GM19395 (cell line): ENCODE results near the gene HSD17B14.
"Not testable (repeated sequence)": the region's sequence is repeated elsewhere in the genome, so short reads cannot be mapped to it uniquely, and the experiment has no call there.

Experiments
- ATAC-seq: cut with Tn5 transposase; IDR thresholded peaks from one replicate; pipeline ENCODE4 v1.9.1; 2021; ENCODE audit warnings: mild to moderate bottlenecking, moderate library complexity; ENCODE audit not compliant: unreplicated experiment

Gene HSD17B14

DNA sequence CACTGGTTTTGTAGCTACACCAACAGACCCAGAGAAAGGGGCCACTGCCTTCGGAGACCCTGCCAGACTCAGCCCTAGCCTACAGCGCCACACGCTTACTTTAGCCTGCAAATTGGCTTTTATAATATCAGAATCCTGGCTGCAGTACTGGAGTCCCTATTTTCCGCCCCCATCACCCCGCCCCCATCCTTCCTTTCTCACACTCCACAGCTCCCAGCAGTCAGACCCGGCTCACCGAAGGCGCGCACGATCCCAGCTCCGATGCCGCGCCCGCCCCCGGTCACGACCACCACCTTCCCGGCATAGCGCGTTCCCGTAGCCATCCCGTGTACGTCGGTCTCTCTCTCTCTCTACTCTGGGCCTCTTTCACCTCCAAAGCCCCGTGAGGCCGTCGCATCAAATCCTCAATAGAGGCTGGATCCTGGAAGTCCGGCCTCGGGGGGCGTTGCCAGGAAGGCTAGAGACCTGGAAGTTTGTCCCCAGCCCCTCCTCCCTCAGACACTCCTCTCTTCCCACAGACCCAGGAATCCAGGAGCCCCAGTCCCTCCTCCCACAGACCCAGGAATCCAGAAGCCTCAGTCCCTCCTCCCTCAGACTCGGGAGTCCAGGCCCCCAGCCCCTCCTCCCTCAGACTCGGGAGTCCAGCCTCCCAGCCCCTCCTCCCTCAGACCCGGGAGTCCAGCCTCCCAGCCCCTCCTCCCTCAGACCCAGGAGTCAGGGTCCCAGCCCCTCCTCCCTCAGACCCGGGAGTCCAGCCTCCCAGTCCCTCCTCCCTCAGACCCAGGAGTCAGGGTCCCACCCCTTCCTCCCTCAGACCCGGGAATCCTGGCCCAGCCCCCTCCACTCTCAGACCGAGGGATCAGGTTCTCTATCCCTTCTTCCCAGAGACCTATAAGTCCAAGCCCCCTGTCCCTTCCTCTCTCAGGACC, at the start of gene HSD17B14:
Gene HSD17B14, minus strand, starts transcription at position 403 of the 929 bp plus-strand sequence. Its CDS starts 80 bp downstream, at position 323.
- ATAC-seq = no peak

DNA sequence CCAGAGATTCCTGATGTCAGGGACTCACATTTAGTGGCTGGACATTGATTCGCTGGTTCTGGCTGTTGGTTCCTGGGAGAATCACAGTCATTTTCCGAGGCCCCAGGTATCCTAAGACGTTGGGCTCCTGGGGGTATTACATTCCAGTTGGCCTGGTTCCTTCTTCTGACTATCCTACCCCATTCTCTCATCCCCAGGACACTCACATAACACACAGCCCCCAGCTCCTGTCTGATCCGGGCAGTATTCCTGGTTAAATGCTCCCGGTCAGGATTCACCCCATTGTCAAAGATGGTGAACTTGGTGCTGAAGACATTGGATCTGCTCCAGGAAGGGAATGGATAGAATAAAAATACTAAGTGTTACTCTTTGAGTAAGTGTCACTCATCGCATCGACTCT, 47.4 kb upstream of the HSD17B14 start:
- ATAC-seq = no peak

DNA sequence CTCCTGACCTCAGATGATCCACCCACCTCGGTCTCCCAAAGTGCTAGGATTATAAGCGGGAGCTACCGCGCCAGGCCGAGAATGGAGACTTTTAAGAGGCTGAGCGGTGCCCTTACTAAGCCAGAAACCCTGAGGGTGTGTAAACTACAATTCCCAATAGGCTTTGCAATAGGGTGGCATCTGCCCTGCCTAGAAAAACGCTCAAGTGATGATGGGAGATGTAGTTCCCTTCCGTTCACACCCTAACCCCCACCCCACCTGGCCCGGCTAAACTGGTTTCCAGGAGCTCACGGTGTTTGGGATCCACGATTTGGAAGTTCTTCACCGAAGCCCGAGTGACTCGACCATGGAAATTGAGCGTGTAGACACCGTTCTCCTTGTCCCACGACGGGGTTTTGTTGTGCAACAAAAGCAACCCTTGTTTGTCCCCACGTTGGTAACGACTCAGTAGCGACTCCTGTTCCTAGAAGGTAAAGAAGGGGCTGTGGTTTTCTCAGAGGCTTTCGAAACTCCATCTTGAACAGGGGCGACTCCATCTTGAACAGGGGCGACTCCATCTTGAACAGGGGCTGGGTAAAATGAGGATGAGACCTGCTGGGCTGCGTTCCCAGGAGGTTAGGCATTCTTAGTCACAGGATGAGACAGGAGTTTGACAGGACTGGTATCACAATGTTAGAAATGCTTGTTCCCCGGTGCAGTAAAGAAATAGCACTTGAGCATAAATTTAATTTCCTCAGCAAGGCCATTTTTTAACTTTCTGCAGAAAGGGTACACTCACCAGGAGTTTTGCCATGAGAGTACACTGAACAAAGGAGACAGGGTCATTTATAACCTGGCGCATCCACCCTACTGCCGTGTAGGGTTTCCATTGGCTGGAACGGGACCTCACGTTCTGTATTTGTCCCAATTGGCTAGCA, 45.7 kb upstream of the HSD17B14 start:
- no peak for ATAC-seq

DNA sequence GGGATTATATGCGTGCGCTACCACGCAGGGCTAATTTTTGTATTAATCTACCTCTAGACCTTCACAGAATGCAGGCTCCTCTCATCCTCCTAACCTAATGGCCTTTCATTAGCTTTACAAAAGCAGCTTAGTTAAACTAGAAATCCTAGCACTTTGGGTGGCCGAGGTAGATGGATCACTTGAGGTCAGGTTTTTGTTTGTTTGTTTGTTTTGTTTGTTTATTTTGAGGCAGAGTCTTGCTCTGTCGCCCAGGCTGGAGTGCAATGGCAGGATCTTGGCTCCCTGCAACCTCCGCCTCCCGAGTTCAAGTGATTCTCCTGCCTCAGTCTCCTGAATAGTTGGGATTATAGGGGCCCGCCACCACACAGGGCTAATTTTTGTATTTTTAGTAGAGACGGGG, 43.4 kb upstream of the HSD17B14 start:
- ATAC-seq = not testable (repeated sequence)

DNA sequence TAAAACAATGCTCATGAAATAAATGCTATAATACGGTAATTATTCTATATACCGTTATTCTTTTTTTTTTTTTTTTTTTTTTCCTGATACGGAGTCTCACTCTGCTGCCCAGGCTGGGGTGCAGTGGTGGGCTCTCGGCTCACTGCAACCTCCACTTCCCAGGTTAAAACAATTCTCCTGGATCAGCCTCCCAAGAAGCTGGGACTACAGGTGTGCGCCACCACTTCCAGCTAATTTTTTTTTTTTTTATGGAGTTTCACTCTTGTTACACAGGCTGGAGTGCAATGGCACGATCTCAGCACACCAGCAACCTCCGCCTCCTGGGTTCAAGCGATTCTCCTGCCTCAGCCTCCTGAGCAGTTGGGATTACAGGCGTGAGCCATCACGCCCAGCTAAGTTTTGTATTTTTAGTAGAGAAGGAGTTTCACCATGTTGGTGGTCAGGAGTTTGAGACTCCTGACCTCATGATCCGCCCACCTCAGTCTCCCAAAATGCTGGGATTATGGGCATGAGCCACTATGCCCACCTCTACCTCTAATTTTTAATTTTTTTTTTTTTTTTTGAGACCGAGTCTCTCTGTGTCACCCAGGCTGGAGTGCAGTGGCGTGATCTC, 42.8 kb upstream of the HSD17B14 start:
- ATAC-seq = no peak

DNA sequence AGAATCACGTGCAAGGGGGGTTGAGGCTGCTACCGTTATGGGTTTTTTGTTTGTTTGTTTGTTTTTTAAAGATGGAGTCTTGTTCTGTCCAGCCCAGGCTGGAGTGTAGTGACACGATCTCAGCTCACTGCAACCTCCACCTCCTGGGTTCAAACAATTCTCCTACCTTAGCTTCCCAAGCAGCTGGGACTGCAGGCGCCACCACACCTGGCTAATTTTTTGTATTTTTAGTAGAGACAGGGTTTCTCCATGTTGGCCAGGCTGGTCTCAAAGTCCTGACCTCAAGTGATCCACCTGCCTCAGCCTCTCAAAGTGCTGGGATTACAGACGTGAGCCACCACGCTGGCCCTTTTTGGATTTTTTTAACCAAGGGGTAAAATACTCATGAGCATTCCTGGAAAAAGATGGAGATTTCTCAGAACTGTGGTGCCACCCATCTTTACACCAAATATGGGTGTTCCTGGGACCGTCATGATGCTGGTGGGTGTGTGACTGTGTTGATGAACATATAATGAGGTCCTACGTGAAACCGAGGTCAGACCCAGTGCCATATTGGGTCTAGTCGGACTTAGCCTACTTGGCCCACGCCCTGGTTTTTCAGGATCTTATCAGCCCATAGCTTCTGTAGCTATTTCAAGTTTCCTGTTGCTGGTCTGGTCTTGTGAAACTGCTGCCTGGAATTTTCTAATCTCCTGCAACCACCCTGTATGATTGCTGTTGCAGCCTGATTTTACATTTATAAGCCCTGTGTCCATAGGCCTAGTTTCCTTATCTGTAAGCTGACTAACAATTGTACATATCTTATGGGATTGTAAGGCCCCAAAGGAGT, 42.1 kb upstream of the HSD17B14 start:
- ATAC-seq = no peak

DNA sequence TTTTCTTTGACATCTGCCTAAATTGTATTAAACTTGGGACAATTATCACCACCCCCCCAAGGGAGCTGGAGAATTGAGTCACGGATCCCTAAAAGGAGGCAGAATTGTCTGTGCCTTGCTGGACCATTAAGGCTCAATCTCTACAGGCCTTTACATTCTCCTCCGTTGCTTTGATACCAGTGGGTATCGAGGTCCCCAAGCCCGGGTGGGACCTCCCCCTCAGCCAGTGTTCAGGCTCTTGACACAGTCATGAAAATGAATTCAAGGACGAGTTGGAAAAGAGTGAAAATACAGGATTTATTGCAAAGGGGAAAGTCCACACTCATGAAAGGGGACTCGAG, 41.5 kb upstream of the HSD17B14 start:
- no peak for ATAC-seq

DNA sequence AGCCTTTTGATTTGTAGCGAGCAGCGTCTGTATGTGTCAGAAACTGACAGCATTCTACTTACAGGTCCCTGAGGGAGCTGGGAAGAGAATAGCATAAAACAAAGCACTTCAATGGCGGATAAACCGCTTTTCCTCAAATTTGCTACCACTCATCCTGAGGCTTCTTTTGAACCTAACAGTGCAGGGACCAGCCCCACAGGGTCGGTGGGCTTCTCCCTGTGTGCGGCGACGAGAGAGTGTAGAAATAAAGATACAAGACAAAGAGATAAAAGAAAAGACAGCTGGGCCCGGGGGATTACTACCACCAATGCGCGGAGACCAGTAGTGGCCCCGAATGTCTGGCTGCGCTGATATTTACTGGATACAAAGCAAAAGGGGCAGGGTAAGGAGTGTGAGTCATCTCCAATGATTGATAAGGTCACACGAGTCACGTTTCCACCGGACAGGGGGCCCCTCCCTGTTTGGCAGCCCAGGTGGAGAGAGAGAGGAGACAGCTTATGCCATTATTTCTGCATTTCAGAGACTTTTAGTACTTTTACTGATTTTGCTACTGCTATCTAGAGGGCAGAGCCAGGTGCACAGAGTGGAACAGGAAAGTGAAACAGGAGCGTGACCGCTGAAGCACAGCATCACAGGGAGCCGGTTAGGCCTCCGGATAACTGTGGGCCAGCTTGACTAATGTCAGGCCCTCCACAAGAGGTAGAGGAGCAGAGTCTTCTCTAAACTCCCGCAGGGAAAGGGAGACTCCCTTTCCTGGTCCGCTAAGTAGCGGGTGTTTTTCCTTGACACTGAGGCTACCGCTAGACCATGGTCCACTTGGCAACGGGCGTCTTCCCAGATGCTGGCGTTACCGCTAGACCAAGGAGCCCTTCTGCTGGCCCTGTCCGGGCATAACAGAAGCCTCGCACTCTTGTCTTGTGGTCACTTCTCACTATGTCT, 40.0 kb upstream of the HSD17B14 start:
- not testable (repeated sequence) for ATAC-seq

DNA sequence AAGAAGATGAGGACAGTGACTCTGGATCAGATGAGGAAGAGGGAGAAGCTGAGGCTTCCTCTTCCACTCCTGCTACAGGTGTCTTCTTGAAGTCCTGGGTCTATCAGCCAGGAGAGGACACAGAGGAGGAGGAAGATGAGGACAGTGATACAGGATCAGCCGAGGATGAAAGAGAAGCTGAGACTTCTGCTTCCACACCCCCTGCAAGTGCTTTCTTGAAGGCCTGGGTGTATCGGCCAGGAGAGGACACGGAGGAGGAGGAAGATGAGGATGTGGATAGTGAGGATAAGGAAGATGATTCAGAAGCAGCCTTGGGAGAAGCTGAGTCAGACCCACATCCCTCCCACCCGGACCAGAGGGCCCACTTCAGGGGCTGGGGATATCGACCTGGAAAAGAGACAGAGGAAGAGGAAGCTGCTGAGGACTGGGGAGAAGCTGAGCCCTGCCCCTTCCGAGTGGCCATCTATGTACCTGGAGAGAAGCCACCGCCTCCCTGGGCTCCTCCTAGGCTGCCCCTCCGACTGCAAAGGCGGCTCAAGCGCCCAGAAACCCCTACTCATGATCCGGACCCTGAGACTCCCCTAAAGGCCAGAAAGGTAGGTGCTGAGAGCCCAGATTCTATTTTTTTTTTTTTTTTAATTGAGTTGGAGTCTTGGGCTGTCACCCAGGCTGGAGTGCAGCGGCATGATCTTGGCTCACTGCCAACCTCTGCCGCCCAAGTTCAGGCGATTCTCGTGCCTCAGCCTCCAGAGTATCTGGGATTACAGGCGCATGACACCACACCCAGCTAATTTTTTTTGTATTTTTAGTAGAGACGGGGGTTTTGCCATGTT, 38.2 kb upstream of the HSD17B14 start:
- ATAC-seq = no peak

DNA sequence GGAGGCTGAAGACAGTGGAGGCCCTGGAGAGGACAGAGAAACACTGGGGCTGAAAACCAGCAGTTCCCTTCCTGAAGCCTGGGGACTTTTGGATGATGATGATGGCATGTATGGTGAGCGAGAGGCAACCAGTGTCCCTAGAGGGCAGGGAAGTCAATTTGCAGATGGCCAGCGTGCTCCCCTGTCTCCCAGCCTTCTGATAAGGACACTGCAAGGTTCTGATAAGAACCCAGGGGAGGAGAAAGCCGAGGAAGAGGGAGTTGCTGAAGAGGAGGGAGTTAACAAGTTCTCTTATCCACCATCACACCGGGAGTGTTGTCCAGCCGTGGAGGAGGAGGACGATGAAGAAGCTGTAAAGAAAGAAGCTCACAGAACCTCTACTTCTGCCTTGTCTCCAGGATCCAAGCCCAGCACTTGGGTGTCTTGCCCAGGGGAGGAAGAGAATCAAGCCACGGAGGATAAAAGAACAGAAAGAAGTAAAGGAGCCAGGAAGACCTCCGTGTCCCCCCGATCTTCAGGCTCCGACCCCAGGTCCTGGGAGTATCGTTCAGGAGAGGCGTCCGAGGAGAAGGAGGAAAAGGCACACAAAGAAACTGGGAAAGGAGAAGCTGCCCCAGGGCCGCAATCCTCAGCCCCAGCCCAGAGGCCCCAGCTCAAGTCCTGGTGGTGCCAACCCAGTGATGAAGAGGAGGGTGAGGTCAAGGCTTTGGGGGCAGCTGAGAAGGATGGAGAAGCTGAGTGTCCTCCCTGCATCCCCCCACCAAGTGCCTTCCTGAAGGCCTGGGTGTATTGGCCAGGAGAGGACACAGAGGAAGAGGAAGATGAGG, 37.4 kb upstream of the HSD17B14 start:
- ATAC-seq = no peak

DNA sequence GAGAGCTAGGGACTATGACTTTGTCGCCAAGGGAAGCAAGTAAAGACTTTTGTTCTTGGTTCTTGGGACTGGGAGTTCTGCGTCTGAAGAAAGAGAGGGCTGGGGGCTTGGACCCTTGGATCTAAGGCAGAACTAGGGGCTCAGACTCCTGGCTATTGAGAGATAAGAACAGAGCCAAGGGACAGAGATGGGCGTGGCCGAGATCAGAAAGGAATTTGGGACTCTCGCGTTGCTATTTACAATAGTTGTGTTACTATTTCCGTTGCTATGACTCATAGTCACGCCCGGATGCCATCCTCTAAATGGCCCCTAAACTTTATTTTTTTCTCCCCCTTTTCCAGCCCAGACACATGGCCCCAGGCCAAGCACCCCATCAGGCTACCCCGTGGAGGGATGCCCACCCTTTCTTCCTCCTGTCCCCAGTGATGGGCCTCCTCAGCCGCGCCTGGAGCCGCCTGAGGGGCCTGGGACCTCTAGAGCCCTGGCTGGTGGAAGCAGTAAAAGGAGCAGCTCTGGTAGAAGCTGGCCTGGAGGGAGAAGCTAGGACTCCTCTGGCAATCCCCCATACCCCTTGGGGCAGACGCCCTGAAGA, 36.7 kb upstream of the HSD17B14 start:
- peak; percentile 37 for ATAC-seq

DNA sequence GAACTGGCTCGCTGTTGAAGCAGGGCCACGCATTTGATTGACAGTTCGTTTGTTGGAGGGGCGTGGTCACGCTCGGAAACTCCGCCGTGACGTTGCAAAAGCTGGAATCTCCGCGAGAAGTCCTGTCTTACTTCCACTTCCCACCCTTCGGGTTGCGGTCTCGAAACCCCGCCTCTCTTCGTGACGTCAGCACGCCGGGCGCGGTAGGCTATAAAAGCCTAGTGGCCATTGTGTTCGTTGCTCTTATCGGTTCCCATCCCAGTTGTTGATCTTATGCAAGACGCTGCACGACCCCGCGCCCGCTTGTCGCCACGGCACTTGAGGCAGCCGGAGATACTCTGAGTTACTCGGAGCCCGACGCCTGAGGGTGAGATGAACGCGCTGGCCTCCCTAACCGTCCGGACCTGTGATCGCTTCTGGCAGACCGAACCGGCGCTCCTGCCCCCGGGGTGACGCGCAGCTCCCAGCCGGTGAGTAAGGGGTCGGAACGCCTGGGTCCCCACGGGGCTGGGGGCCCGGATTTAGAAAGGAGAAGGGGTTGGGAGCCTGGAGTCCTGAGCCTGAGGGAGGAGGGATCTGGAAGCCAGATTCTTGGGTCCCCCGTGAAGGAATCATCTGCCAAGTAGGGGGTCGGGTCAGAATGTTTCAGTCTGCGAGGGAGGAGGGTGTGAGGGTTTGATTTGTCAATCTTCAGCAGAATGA, 36.0 kb upstream of the HSD17B14 start, which contains the start of gene PPP1R15A:
Gene PPP1R15A, plus strand, starts transcription at position 240 of the 702 bp plus-strand sequence. CDS start 813 bp downstream, outside the sequence.
- ATAC-seq = peak; percentile 46

DNA sequence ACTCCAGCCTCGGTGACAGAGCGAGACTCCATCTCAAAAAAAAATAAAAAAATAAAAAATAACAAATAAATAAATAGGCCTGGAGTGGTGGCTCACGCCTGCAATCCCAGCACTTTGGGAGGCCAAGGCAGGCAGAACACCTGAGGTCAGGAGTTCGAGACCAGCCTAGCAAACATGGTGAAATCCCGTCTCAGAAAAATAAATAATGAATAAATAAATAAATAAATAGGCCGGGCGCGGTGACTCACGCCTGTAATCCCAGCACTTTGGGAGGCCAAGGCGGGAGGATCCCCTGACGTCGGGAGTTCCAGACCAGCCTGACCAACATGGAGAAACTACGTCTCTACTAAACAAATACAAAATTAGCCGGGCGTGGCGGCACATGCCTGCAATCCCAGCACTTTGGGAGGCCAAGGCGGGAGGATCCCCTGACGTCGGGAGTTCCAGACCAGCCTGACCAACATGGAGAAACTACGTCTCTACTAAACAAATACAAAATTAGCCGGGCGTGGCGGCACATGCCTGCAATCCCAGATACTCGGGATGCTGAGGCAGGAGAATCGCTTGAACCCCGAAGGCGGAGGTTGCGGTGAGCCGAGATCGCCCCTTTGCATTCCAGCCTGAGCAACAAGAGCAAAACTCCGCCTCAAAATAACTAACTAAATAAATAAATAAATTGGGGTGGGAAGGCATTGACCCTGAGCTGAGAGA, 35.3 kb upstream of the HSD17B14 start:
- not testable (repeated sequence) for ATAC-seq

DNA sequence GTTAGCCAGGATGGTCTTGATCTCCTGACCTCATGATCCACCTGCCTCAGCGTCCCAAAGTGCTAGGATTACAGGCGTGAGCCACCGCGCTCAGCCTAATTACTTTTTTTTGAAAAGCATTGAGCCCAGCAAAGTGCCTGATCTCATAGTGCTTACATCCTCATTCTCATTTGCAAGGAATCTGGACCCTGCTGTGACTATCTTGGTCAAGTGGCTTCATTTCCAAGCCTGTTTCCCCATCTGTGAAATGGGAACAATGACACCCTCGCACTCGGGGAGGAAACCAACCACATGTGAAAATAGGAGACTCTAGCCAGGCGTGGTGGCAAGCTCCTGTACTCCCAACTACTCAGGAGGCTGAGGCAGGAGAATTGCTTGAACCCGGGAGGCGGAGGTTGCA, 33.8 kb upstream of the HSD17B14 start:
- no peak for ATAC-seq

DNA sequence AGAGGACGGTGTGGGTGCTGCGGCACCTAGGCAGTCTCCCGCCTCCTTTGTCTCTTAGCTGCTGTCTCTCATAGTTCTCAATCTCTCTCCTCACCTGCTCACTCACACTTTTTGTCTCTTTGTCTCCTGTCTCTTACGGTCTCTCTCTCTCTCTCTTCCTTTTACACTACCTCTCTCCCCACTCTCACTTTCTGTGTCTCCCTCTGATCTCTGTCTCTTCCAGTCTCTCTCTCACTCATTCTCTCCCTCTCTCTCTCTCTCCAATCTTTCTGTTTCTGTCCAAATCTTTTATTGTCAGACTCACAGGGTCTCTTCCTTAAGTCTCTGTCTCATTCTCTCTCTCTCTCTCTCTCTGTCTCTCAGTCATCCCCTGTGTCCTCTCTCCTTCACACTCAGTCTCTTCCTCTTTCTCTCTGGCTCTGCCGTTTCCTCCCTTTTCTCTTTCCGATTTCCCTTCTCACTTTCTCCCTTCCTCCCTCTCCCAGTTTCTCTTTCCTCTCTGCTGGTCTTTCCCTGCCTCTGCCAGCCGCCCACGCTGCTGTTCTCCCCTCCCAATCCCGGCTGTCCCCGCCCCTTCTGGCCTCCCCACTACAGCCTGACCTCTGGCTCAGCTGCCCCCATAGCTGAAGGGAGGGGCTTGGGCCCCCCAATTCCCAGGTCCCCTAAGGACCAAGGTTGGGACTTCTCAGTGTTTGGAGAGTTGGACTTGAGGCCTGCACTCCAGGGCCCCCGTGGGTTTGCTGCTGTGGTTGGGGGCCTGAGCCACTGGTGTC, 32.0 kb upstream of the HSD17B14 start, which contains the start of gene PLEKHA4:
Gene PLEKHA4, minus strand, starts transcription at position 504 of the 773 bp plus-strand sequence. CDS start 997 bp downstream, outside the sequence.
- ATAC-seq = no peak
